Uterus (tissue), 2 donors: ENCODE measurements around the gene CHCHD4.

Experiments
- CTCF ChIP-seq, 4 experiments: fragments of 200-600 bp in 2 of 4; fragments of 450-650 bp in 2 of 4; sonication (generic) in 2 of 4; IDR thresholded peaks; one replicate each; pipeline ENCODE4 v1.5.1; 2016 to 2019; ENCODE audit warnings: antibody characterized with exemption in 4 of 4, mild to moderate bottlenecking in 2 of 4, moderate library complexity in 1 of 4
- POLR2A ChIP-seq, 2 donors: fragments of 450-650 bp; IDR thresholded peaks; one replicate each; pipeline ENCODE4 v1.6.1; 2016; ENCODE audit warnings: antibody characterized with exemption in 2 of 2, mild to moderate bottlenecking in 1 of 2, moderate library complexity in 1 of 2

- TF ChIP-seq CTCF (IDR thresholded peaks at IDR 0.05) (no peak), POLR2A (IDR thresholded peaks at IDR 0.05) (no peak)
These were observed 6.0 kb downstream of the CHCHD4 start for GRCh38 chr3:14118400-14119381.
